Rectal smooth muscle tissue (tissue), 1 donor: Measurements from ENCODE around the gene TIMM23.
"Not testable (repeated sequence)": the region's sequence is repeated elsewhere in the genome, so short reads cannot be mapped to it uniquely, and the experiment has no call there.

ENCODE experiments used
- H3K27ac ChIP-seq: one replicate; pipeline ENCODE4 v1.7.0; 2013; ENCODE audit warnings: low read depth, low read length, inconsistent platforms
- H3K27me3 ChIP-seq: one replicate; pipeline ENCODE4 v1.7.0; 2013; ENCODE audit warnings: low read length; ENCODE audit not compliant: control insufficient read depth, insufficient read depth
- H3K36me3 ChIP-seq: one replicate; pipeline ENCODE4 v1.7.0; 2013; ENCODE audit warnings: low read length; ENCODE audit not compliant: control insufficient read depth, insufficient read depth
- H3K4me1 ChIP-seq: one replicate; pipeline ENCODE4 v1.7.0; 2013; ENCODE audit warnings: low read length; ENCODE audit not compliant: control insufficient read depth, insufficient read depth
- H3K4me3 ChIP-seq: one replicate; pipeline ENCODE4 v1.7.0; 2013; ENCODE audit warnings: low read length
- H3K9ac ChIP-seq: one replicate; pipeline ENCODE4 v1.7.0; 2013; ENCODE audit warnings: low read length

TIMM23 gene

DNA sequence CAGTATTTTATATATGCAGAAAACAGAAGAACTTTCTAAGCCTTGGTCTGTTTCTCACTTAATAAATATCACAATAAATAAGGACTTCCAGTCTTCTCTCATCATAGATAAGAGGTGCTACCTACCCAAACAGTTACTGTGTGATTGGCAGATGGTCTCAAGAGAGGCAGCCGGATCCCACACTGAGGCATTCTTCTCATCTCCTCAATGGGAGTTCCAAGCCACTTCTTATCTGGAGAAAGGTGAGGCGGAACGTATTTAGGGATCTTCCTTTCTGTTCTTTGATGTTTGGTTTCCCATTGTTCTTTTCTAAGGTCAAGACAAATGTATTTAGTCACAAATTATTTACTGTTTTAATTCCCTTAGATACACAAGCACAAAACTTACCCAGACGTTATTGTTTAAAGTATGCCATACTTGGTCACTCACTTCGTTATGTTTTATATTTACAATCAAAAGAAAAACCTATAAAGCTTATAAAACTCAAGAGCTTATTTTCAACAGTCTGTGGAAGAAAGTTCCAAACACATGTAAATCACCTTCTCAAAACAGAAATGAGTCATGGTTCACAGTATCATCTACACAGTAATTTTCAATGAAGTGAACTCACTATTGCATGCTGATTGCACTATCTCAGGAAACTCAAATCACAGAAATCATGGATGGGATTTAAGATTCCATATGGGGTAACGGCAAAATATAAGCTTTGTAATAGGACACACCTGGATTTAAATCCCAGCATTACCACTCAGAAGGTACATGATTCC lies 9.4 kb upstream of the TIMM23 start:
- not testable (repeated sequence) for H3K27ac ChIP-seq, H3K4me1 ChIP-seq, H3K4me3 ChIP-seq, H3K27me3 ChIP-seq, H3K9ac ChIP-seq, H3K36me3 ChIP-seq

- not testable (repeated sequence) for H3K9ac ChIP-seq, H3K27ac ChIP-seq, H3K36me3 ChIP-seq, H3K4me1 ChIP-seq, H3K27me3 ChIP-seq
- H3K4me3 ChIP-seq = peak overlapping the region; percentile 77
Observed at GRCh38 chr10:45971019-45971418, 1.3 kb upstream of the TIMM23 start.

DNA sequence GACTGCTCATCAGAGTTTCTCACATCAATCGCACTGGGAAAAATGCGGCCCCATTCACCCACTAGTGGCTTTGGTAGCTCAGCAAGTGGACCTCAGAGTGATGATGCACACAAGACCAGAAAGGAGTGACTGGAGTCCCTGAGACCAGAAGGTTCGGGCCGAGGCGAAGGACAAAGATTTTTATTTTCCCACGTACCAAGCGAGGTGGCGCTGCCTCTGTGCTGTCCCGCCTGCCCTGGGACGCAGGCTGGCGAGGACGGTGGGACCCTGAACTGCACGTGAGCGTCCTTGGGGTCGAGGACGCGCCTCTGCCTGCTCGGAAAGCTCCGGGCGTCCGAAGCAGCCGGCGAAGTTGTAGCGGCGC lies 565 bp upstream of the TIMM23 start:
- H3K4me3 ChIP-seq = peak overlapping the region; percentile 77
- H3K27me3 ChIP-seq, H3K9ac ChIP-seq, H3K4me1 ChIP-seq, H3K36me3 ChIP-seq, H3K27ac ChIP-seq: not testable (repeated sequence)

DNA sequence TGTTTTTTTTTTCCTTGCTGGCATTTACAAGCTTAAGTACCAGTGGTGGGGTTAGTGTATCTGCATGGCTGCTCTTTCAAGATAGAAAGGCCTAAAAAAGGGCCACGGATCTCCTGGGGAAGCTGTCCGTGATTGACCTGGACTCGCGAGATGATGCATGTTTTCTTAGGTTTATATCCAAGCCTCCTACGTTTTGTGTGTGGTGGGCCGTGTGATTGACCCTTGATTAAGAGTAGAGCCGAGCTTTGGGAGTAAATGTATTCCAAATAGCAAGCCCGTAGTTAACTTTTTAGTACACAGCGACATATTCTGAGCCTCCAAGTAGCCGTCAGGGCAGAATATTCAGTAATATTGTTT lies 502 bp downstream of the TIMM23 start:
- H3K9ac ChIP-seq, H3K27me3 ChIP-seq, H3K36me3 ChIP-seq, H3K4me1 ChIP-seq: not testable (repeated sequence)
- H3K27ac ChIP-seq = peak overlapping the region; percentile 51
- peak overlapping the region; percentile 77 for H3K4me3 ChIP-seq

GRCh38 chr10:45974041-45974440 lies 1.8 kb downstream of the TIMM23 start:
- H3K27ac ChIP-seq, H3K9ac ChIP-seq, H3K4me1 ChIP-seq, H3K36me3 ChIP-seq, H3K27me3 ChIP-seq, H3K4me3 ChIP-seq: not testable (repeated sequence)

DNA sequence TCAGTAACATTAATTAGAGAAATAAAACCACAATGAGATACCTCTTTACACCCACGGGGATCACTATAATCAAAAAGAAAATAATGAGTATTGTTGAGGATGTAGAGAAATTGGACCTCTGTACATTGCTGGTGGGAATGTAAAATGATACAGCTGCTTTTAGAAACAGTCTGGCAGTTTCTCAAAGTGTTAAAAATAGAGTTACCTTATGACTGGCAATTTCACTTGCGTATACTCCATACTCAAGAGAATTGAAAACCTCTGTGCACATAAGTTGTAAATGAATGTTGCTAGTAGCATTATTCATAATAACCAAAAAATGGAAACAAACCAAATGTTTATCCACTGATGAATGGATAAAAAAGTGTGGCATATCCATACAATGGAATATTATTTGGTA lies 6.3 kb downstream of the TIMM23 start:
- H3K27me3 ChIP-seq, H3K27ac ChIP-seq, H3K4me1 ChIP-seq, H3K36me3 ChIP-seq, H3K9ac ChIP-seq, H3K4me3 ChIP-seq: not testable (repeated sequence)

DNA sequence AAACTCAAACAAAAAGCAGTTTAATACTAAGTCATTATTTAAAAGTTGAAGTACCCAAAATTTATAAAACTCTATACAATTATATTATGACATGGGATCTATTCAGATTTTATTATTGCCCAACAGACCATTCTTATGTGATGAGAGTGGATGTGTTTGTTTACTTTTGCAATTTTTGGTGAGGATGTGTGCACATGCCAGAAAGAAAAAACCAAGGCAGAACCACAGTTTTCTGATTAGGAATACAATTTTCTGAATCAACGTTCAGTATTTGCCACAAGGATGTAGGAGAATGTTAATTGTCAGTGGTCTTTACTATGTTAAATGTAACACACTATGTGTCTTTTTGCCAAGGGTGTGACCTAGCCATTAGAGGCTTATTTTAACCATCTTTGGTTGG lies 9.1 kb downstream of the TIMM23 start:
- not testable (repeated sequence) for H3K36me3 ChIP-seq, H3K27me3 ChIP-seq, H3K4me3 ChIP-seq, H3K9ac ChIP-seq, H3K4me1 ChIP-seq, H3K27ac ChIP-seq

GRCh38 chr10:45983538-45984186 lies 11.4 kb downstream of the TIMM23 start:
- not testable (repeated sequence) for H3K9ac ChIP-seq, H3K4me3 ChIP-seq, H3K36me3 ChIP-seq, H3K27ac ChIP-seq, H3K27me3 ChIP-seq, H3K4me1 ChIP-seq

- not testable (repeated sequence) for H3K4me1 ChIP-seq, H3K27ac ChIP-seq, H3K9ac ChIP-seq, H3K36me3 ChIP-seq, H3K4me3 ChIP-seq, H3K27me3 ChIP-seq
Observed at GRCh38 chr10:45984473-45984872, 12.2 kb downstream of the TIMM23 start.

DNA sequence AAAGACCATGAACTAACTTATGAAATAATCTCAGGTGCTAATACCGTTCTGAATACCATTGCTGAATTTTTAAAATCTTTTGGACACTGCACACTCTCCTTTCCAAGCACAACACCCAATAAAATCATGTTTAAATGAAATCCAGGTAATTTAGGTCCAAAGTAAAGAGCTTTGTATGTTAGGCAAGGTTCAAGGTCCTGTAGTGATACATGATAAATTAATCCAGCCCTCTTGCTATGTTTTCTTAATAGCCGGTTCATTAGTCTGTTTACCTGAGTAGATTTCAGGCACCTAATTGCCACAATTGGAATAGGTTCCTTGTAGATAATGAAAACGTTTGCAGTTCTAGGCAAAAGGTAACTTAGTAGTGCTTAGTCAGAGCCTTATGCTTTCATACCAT lies 13.3 kb downstream of the TIMM23 start:
- not testable (repeated sequence) for H3K27ac ChIP-seq, H3K9ac ChIP-seq, H3K4me3 ChIP-seq, H3K4me1 ChIP-seq, H3K36me3 ChIP-seq, H3K27me3 ChIP-seq

GRCh38 chr10:45997557-45997956 lies 25.3 kb downstream of the TIMM23 start:
- Histone ChIP-seq H3K9ac (no peak overlapping the region), H3K27ac (no peak overlapping the region), H3K4me1 (no peaks in the 10 kb centered on the region), H3K4me3 (no peak overlapping the region), H3K36me3 (peaks cover 2% of the 10 kb centered on the region), H3K27me3 (no peaks in the 10 kb centered on the region)

DNA sequence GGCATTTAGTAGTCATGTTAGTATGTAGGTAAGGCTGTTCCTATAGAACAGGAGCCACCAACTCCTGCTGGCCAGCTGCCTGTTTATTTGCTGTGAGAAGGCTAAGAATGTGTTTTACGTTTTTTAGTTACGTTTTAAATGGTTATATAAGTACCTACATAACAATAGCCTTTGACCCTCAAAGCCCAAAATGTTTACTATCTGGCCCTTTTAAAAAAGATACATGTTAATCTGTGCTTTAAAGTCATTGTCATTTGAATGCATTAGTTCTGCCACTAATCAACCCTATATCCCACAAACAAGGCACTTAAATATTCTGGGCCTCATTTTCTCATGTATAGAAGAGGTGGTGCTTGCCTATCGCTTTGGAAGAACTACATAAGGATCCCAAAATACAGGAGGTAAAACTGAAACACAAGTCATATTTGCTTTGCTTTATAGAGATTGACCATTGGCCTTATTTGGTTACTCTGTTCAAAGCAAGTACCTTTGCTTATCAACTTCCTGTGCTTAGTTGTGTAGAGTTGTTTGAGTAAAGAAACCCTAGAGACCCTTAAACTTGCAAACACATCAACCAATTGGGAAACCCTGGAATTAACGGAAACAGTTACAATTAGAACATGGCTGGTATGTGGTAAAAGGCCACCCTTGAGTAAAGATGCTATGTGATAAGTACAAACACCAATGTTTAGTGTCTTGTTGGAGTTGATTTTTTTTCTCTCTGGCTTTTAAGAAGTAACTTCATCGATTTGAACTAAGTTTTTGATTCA lies 25.9 kb downstream of the TIMM23 start:
- Histone ChIP-seq H3K4me3 (no peak overlapping the region), H3K27me3 (no peaks in the 10 kb centered on the region), H3K9ac (no peak overlapping the region), H3K4me1 (no peaks in the 10 kb centered on the region), H3K36me3 (peaks cover 7% of the 10 kb centered on the region), H3K27ac (no peak overlapping the region)

DNA sequence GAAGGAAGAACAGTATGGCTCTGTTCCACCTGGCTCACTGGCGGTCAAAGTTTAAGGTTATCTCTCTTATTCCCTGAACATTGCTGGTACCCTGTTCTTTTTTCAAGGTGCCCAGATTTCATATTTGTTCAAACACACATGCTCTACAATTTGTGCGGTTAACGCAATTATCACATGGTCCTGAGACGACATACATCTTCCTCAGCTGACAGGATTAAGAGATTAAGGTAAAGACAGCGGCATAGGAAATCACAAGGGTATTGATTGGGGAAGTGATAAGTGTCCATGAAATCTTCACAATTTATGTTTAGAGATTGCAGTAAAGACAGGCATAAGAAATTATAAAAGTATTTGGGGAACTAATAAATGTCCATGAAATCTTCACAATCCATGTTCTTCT lies 27.7 kb downstream of the TIMM23 start:
- H3K9ac ChIP-seq, H3K4me1 ChIP-seq, H3K4me3 ChIP-seq, H3K36me3 ChIP-seq, H3K27ac ChIP-seq, H3K27me3 ChIP-seq: not testable (repeated sequence)
